ENCODE measurements around the gene YDJC.
A peak's percentile ranks its signal among the peaks of the same experiment; 100 is the strongest.
"Not testable (repeated sequence)": the region's sequence is repeated elsewhere in the genome, so short reads cannot be mapped to it uniquely, and the experiment has no call there.

YDJC gene

DNA sequence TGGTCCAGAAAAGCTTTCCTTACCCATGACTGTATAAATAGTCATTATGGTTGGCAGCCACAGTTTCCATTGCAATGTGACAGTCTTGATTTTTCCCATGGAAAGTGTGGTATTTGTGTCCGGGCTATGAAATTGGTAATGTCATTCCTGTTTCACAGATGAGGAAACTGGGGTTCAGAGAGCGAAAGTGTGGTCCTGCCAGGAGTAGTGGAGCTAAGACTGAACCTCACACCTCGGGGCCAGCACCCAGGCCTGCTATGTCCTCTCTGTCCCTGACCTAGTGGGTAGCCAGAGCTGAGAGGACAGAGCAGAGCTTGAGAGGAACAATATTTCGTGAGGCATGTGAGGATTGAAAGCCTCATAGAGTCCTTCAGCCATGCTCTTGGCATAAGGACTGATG, 1.2 kb upstream of the YDJC start:
- no peak for DNase-seq

DNA sequence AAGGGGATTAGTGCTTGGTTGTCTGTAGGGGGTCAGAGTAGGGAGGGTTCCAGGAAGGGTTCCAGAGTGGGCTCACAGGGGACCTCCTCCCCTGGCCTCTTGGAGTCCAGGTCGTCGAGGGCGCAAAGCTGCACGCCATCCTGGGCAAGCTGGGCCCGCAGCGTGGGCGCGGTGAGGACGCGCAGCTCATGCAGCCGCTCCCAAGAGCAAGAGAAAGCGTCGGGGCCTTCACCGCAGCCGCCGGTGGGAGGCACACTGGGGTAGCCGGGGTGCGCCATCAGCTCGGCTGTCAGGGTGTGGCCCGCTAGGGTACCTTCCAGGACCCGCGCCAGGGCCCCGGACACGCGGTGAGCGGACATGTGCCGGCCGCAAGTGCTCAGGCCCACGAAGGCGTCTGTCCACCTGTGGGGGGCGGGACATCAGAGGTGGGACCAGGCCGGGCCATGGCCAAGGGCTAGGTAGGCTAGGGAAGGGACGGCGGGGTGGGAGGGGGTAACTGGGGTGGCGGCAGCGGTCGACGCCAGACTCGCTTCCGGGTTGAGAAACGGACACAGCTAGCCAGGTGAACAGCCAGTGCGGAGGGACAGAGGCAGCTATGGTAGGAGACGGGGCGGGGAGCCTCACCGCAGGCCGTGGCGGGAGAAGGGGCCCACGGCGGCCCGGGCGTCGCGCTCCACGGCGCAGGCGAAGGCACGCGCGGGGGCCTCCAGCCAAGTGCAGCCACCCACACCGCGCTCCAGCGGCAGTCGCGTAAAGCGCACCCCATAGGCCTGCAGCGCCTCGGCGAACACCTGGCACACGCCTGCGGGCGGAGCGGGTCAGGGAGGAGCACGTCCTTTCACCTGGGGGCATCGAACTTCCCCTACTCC, 1.2 kb downstream of the YDJC start:
- no peak for DNase-seq

DNA sequence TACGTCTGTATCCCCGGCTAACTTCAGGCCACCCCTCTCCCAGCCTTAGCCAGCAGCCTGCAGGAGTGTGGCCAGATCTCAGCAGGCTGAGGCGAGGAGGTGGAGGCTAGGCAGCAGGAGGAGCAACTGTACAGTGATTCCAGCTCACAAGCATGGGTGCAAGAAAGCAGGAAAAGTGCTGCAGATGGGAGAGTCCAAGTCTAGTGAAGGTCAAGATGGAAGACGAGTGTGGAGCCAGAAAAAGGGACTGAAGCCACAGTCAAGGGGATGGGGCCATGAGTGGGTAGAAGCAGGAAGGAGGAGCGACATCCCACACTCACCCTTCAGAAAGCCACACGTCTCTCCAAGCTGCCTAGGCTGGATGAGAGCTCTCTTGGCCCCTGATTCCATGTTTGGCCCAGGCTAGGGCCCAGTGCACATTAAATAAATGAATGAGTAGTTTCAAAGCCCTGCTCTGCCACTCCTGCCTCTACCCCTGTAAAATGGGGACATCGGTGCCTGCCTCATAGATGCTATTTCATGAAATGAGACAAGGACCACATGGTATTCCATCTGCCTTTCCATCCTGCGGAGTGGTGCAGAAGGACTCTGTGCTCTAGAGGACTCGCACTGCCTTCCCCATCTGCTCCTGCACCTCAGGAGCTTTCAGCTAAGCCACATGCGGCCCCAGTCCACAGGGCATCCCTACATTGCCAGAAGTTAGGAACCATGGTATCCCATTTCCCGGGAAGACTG, 2.9 kb downstream of the YDJC start:
- DNase-seq = no peak

DNA sequence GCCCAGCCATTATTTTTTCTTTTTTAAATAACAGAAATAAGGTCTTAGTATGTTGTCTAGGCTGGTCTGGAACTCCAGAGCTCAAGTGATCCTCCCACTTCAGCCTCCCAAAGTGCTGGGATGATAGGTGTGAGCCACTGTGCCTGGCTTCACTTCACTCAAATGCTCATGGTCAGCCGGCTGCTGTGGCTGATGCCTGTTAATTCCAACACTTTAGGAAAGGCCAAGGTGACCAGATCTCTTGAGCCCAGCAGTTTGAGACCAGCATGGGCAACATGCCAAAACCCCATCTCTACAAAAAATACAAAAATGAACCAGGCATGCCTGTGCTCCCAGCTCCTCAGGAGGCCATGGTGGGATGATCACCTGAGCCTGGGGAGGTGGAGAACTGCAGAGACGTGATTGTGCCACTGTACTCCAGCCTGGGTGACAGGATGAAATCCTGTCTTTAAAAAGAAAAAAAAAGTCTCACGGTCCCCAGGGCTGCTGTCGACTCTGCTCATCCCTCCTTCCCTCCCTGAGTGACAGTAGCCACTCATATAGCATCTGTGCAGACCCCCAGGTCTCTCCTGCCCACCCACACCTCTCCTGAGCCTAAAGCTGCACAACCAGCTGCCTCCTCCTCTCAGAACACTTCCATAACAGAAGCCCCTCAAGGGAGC, 3.6 kb downstream of the YDJC start:
- DNase-seq = no peak

DNA sequence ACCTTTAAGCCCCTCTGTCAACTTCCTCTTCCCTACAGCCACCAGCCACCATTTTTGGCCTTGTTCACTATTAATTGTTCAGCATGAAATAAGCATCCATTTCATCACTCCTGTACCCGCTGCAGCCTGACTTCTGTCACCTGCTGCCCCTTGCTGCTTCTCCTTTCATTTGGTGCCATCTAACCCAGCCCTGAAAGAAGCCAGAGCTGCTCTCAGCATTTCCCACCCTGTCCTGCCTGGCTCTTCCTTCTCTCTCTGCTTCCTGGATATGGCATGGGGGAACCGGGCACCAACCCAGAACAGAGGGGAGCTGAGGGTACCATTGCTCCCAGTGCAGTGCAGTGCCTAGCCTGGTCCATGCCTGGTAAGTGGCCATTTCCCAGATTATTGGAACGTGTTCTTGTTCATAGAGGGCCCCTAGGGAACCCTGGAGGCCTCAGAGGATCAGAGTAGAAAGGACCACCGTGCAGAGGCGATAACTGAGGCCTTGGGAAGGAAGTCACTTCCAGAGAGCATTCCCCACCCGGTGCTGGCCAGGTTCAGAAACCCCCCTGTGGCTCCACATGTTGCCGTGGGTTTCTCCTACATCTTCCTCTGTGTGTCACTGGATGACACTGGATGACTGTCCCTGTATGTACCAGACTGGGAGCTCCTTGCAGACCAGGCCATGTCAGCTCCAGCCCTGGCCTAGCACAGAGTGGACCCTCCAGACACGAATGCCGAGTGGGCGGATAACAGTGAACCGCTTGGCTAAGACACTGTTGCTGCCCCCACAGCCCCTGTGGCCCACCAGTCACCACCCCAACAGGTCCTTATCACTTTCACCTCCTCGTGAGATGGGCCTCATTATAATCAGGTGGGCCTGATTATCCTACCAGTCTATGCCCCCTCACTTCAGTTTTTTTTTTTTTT, 4.7 kb downstream of the YDJC start:
- DNase-seq = no peak

DNA sequence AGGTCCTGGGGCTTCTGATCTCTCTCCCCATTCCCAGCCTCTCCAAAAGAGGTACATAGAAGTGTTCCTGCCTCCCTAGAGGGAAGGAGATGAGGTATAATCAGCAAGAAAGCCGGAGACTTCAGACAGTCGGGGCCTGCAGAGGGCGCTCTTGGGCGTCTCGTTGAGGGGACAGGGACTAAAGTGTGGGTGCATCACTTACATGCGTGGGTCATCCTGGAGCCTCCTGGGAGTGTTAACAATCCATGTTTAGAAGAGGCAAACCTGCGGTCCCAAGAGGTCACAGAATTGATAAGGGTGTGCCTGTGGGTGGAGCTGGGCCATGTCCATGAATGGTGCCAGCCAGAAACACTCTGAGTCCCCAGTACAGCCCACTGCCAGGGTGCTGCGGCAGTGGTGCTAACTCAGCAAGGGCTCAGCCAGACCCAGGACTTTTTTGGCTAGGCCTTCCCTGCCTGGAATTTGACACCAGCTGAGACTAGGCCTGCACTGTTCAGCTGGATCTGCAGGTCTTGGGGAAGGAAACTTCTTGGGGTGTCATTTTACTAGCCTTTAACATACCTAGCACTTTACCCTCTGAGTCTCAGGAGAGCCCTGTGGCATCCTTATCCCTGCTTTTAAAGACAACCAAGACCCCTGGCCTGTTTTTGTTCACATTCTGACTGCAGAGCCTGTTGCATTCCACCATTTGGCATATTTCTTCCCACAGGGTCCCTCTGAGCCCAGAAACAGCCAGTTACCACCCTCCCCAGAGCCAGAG, 5.5 kb downstream of the YDJC start:
- peak; percentile 53 for DNase-seq

DNA sequence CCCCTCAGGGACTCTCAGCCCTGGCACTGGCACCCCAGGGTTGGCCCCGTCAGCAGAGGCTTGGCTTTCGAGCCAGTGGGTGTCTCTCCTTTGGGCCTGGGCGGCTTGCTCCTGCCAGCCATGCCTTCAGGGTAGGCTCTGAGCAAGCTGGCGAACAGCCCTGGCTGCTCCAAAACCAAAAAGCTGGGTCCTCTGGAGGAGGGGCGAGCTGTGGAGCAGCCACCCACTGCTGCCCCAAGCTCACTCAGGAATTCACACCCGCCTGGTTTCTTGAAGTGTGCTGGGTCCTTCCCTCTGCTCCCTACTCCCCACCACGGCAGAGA, 6.2 kb downstream of the YDJC start:
- no peak for DNase-seq

DNA sequence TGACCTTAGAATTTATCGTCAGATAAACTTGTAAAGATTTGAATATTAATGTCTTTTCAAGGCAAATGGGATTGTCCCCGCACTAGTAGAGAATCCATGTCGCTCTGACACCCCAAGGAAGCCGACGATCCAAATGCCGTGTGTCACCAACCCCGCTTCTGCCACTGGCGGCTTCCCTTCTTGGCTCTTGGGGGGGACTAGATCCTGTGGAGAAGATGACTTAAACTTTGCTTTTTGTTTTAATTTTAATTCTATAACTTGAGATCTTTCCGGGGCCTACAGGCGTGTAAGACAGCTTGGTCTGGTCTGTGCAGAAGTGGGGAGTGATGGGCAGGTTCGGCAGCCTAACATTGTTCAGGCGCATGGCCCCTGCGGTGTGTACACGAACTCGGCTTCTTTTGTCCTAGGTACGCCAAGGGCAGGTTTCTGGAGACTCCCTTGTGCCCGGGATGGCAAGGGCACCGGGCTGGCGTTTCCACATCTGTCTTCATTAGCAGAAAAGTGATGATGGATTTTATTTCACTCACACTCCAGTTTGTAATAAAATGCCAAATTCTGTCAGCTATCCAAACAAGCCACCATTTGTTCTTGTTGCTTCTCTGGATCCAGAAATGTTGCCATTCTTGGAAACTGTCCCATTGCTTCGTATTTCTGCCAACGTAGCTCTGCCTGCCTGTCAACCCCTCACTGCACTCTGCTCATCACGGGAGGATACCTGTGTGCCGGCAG, 6.7 kb downstream of the YDJC start:
- no peak for DNase-seq

DNA sequence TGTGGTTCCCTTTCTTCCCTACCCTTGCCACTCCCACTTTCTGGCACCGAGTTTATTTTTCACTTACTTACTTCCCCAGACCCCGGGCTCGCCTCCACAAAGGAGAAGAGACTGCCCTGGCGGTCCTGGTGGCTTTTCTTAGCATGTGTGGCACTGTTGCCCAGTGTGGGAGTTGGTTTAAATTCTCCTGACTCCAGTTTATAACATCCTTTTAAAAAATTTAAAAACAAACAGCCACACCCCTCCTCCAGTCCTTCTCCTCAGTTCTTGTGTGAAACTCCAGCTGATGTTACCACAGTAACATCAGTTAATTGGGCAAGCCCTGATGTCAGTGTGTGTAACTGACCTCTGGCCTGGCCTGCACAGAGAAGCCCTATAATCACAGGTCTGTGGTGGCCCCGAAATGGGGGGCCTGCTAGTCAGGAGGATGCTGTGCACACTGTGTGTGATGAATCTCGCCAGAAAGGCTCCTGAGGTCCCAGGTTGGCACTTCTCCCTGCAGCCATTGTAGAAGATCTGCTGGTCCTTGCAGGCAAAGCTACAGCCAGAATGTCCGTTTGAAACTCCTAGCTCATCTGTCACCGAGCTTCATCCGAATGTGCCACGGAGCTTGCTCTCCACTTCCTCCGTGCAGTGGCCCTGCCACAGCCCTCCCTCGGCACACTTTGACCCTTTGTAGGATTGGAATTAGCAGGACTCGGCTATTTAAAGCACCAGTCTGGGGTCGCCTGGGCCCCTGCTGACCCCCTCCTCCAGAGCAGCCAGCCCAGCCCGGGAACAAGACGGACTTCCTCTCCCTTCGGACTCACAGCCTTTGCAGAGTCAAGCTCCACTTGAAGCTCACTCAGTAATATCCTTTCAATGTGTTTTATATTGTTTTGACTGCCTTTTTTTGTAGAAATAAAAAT, 7.6 kb downstream of the YDJC start:
- DNase-seq = no peak

DNA sequence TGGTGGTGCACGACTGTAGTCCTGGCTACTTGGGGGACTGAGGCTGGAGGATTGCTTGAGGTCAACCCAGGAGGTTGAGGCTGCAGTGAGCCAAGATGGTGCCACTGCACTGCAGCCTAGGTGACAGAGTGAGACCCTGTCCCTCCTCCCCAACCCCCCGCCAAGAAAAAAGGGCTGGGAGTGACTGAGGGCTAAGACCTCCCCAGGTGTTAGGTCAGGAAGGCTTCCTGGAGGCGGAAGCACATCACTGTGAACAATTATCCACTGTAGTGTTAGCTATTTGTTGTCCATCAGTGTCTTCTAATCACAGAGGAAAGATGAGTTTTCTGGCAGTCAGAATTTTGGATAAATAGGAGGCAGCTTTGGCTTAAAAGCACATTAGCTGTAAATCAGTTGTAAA, 8.8 kb downstream of the YDJC start:
- DNase-seq = no peak

DNA sequence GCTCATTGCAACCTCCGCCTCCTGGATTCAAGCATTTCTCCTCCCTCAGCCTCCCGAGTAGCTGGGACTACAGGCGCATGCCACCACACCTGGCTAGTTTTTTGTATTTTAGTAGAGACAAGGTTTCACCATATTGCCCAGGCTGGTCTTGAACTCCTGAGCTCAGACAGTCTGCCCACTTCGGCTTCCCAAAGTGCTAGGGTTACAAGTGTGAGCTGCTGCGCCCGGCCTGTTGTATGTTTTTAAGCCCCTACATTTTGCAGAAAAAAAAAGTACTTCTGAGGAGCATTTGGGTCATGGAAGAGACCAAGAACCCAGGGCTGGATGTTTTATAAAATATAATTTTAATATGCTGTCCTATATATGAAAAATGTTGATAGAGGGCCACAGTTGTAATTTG, 12.5 kb downstream of the YDJC start:
- DNase-seq = not testable (repeated sequence)

DNA sequence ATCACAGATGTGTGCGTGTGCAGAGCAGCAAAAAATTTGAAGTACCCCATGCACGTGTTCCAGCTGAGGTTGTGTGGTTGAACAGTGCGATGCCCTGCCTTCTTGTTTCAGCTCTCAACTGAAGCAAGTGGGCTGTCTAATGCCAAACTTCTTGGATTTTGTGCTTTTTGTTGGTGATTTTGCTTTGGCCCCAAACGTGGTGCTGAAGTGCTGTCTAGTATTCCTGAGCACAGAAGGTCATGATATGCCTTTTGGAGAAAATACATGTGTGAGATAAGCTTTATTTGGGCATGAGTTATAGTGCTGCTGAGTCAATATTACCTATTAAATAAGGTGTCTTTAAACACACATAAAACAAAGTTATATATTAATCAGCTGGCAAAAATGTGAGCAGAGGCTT, 14.1 kb downstream of the YDJC start:
- DNase-seq = no peak

DNA sequence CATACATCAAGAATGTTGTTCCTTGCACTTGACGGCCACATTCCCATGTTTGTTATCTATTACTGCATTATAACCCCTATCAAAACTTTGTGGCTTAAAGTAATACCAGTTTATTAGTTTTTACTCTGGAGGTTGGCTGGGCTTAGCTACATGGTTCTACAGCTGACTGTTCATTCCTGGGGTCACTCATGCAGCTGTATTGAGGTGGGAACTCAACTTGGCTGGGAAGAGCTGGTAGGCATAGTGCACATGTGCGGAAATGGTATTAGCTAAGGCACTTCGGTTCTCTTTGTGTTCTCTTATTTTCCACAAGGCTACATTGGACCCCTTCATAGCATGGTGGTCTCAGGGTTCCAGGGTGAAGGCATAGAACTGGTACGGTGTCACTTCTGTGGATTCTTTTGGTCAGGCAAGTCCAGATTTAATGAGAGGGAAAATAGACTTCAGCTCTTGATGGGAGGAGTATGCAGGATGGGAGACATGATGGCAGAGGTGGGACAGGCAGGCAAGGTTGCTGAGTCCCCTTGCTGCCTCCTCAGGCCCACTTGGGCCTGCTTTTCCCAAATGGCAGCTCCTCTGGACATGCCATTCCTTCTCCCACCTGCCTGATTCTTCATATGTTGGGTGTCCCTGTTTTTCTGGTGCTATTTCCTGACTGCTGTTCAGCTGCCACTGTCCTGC, 16.1 kb downstream of the YDJC start:
- no peak for DNase-seq

DNA sequence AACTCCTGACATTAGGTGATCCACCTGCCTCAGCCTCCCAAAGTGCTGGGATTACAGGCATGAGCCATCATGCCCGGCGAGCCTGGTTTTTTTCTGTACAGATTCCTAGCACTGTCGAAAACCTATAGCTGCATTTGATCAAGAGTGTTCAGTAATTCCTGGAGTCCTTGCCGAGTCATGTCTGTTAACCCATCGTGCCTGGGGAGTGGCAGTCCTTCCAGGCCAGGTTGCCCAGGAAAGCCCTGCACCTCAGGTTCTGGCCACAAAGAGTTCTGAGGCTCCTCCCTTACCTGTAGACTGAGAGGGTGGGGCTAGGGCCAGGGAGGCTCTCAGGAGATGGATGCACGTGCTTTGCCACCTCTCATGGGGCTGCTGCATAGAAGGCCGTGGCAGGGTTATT, 17.0 kb downstream of the YDJC start:
- DNase-seq = no peak

DNA sequence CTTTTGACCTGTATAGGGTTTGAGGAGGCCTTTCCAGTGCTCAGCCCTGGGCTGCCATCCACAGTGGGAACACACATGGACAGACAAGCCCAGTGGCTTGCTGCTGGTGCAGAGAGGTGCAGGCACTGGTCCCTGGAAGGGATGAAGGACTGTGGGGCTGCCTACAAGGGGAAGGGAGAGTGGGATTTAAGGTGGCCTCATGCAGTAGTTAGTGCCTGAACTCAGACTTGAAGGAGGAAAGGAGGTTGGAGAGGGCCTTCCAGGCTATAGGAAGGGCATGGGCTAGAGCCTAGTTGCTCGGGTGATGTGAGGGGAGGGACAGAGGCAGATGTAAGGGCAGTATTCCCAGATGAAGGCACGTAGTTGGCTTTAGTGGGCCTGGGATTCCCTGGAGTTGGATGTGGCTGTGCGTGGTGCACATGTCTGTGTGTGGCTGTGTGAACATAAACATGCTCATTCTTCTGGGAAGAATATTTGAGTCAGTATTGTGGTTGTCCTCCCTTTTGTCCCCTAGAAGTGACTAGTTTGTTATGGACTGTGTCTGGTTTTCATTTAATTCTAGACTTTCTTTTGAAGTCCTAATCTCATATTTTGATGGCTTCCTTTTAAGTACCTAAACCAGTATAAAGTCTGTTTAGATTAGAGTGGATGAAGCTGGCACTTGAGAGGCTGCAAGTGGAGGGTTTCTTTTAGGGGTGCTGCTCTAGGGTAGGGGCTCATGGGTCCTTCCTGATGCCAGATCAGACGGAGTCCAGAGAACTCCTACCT, 18.4 kb downstream of the YDJC start:
- no peak for DNase-seq

DNA sequence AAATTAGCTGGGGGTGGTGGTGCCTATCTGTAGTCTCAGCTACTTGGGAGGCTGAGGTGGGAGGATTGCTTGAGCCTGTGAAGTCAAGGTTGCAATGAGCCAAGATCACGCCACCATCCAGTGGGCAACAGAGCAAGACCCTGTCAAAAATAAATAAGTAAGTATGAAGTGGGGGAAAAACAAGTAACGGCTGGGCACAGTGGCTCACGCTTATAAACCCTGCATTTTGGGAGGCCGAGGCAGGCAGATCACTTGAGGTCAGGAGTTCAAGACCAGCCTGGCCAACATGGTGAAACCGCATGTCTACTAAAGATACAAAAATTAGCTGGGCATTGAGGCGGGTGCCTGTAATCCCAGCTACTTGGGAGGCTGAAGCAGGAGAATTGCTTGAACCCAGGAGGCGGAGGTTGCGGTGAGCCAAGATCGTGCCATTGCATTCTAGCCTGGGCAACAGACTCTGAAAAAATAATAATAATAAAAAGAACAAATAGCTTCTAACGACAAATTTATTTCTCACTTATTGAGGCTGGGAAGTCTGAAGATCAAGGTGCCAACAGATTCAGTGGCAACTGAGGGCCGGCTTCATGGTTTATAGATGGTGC, 20.2 kb downstream of the YDJC start:
- DNase-seq = not testable (repeated sequence)

DNA sequence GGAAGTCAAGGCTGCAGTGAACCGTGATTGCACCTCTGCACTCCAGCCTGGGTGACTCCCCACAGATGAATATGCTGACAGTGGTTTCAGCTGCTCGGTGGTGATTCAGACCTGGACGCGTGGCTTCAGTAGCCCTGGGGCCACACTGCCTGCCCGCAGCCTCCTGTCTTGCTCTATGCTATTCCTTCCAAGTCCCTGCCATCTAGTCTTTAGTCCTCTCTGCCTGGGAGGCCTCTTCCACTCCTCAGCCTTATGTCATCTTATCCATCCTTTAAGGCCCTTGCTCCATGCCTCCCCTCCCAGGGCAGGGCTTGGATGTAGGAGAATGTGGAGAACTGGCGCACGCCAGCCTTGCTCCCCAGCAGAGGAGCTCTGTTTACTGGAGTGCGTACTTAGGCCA, 23.0 kb downstream of the YDJC start:
- no peak for DNase-seq

DNA sequence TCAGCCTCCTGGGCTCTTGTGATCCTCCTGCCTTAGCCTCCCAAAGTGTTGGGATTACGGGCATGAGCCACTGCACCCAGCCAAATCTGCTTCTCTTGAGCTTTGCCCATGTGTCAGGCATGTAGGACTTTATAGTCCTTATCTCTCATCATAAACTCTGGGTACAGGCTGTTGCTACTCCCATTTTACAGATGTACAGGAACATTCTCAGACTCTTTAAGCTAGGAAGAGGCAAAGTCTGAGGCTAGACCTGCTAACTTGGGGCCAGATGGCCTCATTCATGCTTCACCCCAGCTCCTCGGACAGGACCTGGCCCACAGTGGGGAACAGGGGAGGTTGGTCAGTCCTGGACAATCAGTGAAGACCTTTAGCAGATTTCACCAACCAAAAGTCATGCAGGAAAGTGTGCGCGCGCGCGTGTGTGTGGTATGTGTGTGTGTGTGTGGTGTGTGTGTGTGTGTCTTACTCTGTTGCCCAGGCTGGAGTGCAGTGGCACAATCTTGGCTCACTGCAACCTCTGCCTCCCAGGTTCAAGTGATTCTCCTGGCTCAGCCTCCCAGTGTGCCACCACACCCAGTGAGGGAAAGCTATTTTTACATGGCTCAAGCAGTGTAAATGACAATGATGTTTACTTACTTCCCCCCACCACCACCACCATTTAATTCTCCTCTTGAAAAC, 23.8 kb downstream of the YDJC start:
- no peak for DNase-seq
